T-helper 2 cell treated with Interferon-gamma antibody and Interleukin-4, amounts not matched to agents 100 ng/mL and 5 ng/mL, for 36 hours (primary cell): ENCODE results near the gene SLC7A14. TPM values are rescaled to one million over a fixed set of nuclear protein-coding genes. Genes with fewer than 3 reads are reported as not detected.

ENCODE experiments used
- intact Hi-C: fragments of 100-400 bp; cut with micrococcal nuclease; formaldehyde crosslinking; loops from one replicate; pipeline ENCODE4 v1.15.1; 2023
- total RNA-seq: library from RNA; stranded (reverse); gene quantifications from 2 replicates; pipeline ENCODE4 v1.2.3, GENCODE V29; 2022

SLC7A14 gene
- total RNA-seq, 1 donor from 2014 or later = not detected

DNA sequence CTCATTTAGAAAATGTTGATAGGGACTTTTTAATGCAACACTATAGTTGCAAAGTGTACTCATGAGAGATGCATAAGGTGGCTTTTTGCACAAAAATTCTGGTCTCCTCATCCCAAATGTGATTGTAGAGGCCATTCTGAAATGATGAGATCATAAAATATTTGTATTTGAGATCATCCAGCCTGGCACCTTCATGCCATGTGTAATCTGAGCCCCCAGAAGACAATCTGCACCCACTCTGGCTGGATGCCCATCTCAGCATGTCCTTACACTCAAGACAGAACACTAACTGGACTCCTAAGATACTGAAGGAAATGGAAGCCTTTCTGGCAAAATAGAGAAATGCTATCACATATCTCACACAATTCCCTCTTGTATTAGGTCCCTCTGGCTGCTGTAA, 49.2 kb downstream of the SLC7A14 start:
- intact Hi-C loops = no loop called here

DNA sequence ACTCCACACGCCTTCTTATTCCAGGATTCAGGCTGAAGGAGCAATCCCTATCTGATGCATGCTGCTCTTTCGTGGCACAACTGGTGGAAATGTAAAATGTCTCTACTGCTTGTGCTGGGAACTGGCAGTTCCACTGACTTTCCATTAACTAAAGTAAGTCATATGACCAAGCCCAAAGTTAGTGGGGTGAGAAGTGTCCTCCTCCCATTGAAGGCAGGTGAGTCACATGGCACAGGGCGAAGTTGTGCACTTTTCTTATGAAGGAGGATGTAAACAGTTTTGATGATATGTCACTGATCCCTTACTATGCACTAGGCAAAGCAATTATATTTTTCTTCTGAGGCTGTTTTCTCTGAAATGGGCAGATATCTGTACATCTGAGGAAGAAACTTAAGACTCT, 51.6 kb downstream of the SLC7A14 start:
- intact Hi-C loops = no loop called here

DNA sequence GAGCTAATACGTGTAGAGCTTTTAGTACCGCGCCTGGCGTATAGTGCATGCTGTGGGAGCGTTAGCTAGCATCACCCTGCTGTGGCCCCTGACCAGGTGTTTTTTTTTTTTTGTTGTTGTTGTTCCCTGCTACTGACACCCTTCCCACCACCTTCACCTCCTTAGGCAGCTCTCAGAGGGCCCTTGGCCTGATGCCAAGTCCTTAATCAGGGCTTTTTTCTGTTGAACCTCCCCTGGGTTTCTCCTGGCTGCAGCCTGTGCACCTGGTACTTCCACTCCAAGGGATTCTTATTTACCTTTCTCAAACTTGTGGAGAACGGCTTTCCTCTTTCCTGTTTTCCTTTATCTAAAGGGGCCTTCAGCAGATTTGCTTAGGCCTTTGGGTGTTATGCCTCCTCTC, 53.3 kb downstream of the SLC7A14 start:
- intact Hi-C loops = no loop called here

DNA sequence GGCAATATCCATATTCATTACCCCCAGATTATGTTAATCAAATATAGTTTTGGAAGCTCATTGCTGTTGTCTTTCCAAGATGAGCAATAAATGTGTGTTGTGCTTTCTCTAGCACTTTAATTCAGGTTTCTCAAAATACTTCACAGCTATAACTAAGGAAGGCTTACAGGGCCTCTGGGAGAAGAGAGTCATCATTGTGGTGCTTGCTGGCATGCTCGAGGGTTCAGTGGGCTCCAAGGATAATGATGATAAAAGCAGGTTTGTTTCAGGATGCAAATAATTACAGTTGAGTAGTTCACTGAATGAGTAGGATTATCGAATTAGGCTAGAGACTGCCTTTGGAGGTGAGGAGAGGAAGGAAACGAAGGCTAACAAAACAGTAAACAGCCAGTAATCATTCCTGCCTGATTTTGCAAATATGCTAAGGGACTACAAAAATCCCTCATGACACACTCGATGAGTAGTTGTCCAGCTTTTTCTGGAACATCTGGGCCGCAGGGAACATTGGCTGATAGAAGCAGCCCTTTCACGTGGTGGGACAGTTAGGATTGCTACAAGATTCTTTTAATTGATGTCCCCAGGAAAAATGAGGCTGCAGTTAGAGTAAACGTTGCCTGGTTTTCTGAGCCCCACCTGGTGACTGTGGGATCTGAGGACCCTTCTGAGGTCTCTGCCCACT, 54.1 kb downstream of the SLC7A14 start:
- intact Hi-C loops = no loop called here

DNA sequence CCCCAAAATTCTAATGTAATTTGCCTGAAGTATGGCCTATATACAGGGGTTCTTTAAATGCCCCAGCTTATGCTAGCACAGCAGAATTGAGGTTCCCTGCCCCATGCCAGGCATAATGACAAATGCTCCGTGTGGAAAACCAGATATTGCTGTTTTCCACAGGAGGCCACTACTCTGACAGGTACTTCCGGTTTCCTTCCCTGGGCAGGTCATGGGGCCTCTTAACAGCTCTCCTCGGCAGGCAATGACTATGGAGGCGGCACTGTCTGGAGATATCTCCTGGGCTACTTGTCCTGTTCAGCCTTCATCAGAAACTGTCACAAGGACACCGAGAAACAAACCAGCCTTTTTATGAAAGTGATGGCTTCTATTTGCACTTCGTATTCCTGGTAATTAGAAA, 54.8 kb downstream of the SLC7A14 start:
- intact Hi-C loops = no loop called here

DNA sequence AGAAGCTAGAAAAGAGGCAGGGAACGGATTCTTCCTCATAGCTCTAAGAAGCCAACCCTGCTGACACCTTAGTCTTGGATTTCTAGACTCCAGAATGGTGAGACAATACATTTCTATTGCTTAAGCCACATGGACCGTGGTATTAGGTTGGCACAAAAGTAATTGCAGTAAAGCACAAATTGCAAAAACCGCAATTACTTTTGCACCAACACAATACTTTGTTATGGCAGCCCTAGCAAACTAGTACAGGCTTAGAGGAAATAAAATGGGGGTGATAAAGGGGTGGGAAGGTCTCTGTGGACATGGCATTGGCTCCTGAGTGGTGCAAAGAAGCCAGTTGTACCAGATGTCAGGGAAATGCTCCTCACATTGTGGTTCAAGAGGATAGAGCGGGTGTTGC, 56.0 kb downstream of the SLC7A14 start:
- intact Hi-C loops = no loop called here

DNA sequence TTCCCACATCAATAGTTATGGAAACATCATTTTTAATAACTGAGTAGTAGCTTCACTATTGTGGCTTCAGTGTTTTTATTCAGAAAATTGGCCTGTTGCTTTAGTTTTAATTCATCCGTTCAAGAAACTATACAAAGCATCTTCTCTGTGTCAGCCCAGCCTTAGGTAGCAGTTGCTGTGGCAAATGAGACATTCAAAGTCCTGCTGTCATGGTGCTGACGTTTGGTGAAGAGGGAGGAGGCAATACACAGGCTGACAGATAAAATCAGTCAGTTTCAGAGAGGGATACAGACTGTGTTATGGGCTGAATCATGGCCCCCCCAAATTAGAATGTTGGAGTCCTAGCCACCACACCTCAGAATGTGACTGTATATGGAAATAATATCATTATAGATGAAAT, 56.5 kb downstream of the SLC7A14 start:
- intact Hi-C loops = no loop called here

DNA sequence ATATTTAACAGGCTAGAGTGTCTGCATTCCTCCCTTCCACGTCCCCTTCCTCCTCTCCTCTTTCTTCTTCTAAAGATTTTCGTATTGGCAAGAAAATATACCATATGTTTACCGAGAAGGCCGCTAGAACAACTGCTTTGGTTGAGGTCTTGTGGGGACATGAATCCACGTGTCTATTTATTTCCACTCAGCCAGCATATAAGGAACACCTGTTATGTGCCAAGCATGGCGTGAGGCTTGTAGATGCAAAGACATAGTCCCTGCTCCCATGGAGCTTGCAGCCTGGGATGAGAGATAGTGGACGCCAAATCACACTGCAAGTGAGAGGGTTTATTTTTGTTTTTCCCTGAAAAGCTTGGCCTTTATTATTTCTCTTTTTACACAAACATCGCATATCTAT, 57.1 kb downstream of the SLC7A14 start:
- intact Hi-C loops = no loop called here

DNA sequence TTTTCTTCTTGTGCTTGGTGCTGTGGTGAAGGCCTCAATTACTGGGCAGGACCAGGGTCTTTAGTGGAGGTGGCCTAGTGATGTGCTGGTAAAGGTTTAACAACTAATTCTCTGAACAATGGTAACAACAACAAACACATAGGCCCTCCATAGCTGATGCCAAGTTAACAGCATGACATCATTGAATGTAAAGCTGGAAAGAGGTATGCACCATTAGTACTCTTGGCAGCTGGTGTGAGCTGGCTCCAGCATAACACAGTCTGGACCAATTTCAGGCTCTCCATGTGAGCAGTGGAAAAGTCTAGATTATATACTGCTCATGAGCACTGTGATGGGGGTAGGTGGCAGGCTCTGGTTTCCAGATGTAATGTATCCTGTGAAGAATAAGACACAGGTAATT, 61.8 kb downstream of the SLC7A14 start:
- intact Hi-C loops = no loop called here

DNA sequence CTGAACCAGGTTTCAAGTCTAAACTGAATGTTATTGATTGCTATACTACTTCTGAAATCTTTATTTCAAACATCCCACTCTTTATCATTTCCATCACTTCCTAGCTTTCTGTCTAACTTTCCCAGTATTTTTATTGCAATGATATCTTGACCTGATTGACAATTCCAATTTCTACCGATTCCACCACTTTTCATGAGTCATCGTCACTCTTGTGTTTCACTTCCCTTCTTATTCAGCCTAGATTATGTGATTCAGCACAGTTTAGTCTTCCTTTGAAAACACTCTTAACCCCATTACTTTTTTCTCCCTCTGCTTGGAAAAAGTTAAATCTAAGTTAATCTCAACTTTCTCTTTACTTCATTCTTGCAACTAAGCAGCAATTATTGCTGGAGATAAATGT, 62.6 kb downstream of the SLC7A14 start:
- intact Hi-C loops = no loop called here

DNA sequence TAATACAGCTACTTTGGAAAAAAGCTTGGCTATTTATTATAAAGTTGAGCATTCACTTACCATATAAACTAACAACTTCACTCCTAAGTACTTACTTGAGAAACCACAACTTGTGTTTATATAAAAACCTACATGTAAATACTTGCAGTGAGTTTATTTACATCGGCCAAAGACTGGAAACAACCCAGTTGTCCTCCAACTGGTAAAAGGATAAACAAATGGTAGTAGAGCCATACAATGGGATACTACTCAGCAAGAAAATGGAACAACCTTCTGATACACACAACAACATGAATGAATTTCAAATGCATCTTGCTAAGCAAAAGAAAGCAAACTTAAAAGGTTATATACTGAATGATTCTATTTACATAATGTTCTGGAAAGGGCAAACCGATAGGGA, 63.7 kb downstream of the SLC7A14 start:
- intact Hi-C loops = no loop called here

DNA sequence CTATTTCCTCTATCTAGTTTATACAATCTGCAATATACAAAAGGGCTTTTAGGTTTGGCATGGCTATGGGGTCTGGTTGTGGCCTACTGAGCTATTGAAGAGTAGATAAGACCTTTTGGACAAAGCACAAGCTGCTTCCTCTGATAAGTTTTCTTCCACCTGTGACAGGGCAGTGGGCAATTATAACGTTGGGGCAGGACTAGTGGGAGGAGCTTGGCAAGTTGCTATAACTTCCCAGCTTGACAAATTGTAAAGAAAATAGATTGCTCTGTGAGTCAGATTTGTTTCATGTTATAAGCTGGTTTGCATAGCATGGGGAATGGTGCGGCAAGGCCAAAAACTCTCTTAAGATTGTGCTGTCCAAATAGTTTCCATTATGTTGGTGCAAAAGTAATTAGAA, 64.9 kb downstream of the SLC7A14 start:
- intact Hi-C loops = no loop called here

DNA sequence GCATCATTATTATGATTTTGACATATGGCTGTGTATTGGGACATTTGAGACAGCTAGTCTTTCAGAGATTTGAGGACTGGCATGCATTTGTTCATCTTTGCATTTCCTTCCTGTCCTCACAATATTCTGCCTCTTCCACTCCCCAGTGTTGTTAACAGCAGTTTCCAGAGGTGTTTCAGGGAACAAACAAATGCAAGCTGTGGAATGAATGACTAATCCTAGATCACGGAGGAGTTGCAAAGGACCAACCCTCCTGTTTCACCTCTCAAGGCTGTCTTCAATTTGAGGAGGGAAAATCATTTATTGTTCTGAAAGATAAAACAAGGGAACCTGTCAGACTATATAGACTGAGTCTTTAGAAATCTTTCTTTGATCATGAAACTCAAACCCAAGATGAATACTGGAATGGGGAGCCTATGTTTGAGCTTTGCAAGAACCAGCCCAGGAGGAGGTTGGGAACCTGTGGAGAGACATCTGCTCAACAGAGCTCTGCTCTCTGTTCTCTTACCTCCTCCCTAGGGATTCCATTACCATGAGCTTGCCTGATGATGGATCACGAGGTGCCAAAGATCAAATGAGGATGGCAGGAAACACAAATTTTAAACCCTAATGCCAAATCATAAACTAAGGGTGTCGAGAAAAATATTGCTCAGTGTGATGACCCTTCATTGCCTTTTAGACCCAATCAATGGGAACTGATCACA, 68.5 kb downstream of the SLC7A14 start:
- intact Hi-C loops = no loop called here

DNA sequence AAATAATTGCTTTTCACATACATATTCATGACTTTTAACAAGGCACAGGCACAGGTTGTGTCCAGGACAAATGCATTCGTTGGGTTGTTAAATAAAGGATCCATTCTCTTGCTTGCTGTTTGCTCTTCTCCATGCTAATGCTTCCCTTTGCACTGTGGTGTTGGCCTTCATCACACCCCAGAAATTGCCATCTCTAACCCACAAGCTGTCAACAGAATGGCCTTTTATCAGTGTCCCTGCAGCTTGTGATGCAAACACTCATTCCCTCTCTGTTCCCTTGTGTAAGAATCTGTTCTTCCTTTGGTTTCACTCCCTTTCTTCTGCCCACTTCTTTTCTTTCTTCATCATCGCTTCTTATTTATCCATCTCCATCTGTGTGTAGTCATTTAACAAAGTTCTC, 72.2 kb downstream of the SLC7A14 start:
- intact Hi-C loops = no loop called here

DNA sequence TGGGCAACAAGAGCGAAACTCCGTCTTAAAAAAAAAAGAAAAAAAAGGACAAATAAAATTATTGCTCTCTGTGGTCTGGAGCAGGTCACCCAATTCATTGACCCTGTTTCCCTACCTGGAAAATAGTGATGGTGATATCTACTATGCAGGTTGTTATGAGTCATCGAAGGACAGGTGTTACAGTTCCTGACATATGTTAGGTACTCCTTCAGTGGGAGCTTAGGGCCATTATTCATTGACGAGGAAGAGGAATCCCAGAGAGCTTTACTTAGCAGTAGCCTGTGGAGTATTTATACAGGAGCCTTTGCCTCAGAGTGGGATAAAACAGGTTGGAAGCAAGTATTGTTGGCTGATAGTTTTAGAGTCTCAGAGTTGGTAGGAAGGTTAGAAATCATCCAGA, 74.5 kb downstream of the SLC7A14 start:
- intact Hi-C loops = no loop called here

DNA sequence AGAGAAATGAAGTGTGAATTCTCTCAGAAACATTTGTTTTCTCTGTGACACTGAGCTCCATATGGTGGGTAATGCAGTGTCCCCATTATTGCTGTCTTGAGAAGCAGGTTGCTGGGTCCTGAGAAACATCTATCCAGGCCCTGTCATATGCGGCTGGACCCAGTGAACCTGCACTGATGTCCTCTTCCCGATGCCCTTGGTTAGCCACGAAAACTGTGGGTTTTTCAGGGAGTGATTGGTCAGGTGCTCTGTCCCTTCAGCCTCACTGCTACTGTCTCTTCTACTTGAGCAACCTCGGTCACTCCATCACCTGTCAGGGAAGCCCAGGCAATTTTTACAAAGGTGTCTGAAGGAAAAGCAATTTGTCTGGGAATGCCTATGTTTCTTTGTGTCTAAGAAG, 77.0 kb downstream of the SLC7A14 start:
- intact Hi-C loops = no loop called here

DNA sequence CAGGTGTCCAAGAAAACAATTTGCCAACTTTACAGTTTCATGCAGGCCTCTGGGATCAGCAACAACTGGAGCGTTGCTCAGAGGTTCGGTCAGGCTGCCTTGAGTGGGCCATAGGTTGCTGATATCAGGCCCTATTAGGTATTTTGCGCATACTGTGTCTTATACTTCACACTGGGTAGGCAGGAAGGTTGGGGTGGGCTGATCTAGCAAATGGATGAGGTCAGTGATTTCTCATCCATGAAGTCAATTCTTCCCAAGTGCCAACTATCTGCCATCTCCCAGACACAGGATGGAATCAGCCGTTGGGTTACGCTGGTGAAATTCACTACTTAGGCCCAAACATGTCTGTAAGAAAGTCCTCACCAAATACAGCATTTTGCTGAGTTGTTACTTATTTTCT, 77.6 kb downstream of the SLC7A14 start:
- intact Hi-C loops = no loop called here

DNA sequence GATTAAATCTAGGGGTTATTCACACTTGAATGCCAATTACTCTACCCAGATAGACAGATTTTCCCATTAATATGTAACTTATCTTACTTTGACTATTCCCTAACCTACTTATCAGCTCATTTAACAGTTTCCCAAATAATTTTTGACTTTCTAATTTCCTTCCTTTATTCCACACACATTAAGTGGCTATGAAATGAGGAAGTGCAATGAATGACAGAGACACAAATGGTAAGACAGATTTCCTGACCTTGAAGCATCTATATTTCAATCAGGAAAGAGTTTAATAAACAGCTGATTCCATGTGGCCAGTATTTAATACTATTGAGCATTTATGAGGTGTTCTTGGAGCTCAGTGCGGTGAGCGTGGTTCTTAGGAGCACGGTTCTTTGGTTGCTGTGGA, 78.8 kb downstream of the SLC7A14 start:
- intact Hi-C loops = no loop called here

DNA sequence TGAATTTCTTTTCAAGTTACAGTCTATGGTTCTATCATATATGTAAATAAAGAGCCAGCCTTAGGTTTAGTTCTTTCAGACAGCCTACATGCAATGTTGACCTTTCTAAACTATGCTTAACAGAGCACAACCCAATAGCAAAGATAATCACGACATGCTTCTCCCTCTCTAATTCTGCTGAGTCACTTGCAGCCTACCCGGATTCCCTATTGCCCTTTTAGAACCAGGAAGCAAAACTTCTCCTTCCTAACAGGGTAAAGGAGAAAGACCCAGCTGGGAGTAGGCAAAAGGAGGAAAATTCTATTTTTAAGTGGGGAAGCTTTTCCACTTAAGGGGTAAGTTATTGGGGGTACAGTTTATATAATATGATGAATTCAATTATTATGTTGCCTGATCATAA, 79.3 kb downstream of the SLC7A14 start:
- intact Hi-C loops = no loop called here

DNA sequence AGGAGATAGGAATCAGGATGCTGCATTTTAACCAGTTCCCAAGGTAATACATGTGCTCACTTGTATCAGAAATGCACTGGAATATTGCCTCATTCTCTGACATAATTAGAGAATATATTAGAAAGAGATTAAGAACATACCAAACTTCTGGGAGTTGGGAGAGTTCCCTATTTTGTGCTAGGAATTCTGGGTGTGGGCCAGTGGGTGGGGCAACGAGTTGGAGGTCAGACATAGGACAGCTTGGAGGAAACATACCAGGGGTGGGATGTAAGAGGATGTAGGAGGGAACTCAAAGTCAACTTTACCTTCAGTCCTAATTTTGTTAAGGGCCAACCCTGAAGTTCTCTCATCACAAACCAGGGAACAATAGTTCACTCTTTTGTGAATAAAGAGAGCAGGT, 83.6 kb downstream of the SLC7A14 start:
- intact Hi-C loops = no loop called here

DNA sequence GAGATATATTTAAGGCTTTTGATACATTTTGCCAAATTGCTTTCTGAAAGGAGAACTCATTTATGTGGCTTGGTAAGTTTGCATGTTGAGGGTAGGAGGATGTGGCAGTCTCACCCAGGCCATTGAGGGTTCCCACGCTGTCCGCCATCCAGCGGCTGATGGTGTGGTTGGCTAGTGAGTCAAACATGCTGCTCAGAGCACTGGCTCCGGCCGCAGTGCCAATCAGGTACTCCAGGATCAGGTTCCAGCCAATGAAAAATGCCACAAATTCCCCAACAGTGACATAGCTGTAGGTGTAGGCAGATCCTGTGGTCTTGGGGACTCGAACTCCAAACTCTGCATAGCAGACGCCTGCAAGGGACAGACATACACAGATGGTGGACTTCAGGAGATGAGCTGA, 84.9 kb downstream of the SLC7A14 start:
- intact Hi-C loops = no loop called here

DNA sequence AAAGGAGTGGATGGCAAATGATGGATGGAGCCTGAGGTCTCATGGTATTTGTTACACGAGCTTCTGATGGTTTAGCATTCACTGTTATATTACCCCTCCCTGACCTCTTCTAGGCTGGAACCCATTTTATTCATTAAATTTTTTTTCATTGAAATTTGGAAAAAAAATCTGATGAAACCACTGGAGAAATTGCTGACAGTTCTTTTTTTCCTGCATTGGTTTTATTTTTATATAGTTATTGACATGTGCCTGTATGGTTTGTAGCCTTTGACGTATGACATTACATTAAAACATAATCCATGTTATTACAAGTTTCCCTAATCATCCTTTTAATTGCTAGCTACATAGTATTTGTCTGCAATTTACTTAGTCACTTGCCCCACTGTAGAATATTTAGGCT, 85.4 kb downstream of the SLC7A14 start:
- intact Hi-C loops = no loop called here

DNA sequence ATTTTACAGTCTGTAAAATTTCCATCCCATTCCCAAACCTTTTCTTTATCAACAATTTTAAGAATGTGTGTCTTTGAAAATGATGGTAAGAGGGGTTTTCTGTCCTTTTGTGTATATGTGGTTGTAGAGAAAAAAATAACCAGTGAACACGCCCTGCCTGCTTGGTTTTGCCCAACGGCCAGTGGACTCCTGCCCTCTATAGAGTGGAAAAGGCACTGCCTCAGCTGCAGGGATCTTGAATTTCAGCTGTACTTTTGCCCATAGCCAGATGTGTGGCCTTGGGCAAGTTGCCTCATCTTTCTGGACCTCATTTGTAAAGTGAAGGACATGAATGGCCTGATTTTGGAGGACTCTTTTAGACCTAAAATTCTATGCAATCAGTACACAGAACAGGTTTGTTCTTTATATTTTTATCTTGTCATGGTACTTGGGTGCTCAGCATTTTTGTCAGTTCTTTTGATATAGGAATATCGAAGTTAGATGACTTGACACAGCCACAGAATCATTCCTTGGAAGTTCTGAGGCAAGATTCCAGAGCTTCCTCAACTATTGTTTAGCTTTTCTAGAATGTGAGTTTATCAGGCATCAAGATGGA, 86.2 kb downstream of the SLC7A14 start:
- intact Hi-C loops = loop anchor here (5.0 kb wide), 1 partner anchor 87 kb away; no protein-coding TSS in a partner anchor
